GM10847 (cell line): ENCODE measurements around the gene ACVR1.

Source experiments
- POLR2A ChIP-seq: IDR thresholded peaks from 2 replicates; pipeline ENCODE4 v1.6.1; 2011; ENCODE audit not compliant: insufficient read length; ENCODE audit errors: extremely low read depth

Gene ACVR1

DNA sequence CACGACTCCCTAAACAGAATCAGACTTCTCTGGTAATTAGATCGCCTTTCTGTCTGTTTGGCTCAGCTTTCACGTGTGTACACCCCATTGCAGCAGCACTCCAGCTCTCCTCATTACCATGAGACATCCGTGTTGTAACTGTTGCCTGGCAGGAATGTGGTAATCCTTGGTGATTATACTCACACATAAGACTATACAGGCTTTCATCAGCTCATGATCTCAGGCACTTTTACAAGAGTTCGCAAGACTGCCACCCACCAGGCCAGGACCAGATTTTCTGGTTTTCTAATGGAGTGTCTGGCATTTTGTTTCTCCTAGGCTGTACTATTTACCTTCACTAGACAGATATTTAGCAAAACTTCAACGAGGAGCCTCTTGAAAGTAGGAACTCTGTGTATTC is 50.2 kb downstream of the ACVR1 start:
- no peak for TF ChIP-seq POLR2A

DNA sequence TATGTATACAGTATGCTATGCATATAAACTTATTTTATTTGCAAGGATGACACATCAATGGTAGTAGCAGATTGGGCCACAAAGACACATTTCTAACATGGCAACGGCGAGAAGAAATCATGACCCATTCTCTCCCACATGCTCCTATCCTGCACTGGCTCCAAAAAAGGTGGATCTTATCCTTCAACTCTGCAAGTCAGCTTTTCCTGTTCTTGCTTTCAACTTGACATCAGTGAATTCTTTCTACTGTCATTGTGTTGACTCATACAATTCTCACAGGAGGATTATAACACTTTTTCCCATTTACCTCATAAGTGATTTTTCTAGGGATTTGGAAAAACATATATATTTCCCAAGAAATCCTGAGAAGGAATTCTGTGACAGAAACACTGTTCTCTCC is 53.1 kb downstream of the ACVR1 start:
- no peak for TF ChIP-seq POLR2A

DNA sequence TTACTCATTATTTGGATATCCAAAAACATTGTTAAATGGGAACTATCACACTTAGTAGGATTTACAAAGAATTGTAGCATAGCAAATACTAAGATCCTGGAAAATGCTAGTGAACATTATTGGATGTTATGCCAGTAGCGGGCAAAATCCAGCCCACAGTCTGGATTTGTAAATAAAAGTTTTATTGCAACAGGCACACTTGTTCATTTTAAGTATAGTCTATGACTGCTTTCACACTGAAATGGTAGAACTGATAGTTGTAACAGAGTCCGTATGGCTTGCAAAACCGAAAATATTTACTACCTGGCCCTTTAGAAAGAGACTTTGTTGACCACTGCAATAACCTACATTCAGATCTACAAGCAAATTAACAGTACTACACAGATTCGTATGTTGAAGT is 53.6 kb downstream of the ACVR1 start:
- no peak for TF ChIP-seq POLR2A

DNA sequence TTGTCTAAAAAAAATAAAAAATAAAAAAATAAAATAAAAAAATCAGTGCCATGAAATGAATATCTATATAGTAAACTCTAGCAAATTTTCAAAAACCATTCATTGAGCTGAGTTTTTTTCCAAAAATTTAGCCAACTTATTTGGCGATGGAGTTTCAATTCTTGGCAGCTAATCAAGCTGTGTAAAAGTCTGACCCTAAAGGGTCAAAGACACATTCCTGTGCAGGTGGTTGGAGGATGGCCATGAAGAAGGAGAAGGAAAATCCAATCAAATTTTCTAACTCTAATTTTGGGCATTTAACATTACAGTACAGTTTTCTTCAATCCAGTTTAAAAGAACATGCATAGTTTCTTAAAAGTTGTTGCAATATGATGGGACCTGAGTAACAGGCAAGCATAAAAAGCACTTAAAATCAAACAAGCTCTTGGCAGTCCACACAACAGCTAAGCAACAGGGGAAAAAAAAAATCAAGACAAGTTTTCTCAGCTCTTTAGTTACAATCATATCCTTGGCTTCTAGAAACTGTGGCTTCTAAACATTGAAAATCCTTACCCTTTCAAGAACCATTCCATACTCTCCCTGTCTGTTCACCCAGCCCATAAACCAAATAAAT is 54.5 kb downstream of the ACVR1 start:
- no peak for TF ChIP-seq POLR2A

DNA sequence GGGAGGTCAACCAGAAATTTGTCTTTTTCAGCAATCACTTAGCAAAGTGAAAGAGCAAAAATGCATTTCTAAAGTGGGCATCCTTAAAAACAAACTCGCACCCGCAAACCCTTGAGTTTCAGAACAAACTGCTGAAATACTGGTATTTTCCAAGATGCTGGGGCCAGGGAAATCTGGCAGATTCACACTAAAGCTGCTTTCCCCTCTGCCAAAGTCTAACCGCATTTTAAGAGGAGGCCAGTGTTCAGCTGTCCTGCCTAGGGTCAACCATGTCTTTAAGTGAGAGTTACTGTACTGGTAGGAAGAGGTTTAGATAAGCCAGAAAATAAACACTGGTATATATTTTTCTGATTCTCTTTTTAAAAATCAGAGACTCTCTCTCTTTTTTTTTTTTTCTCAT is 55.9 kb downstream of the ACVR1 start:
- no peak for TF ChIP-seq POLR2A

DNA sequence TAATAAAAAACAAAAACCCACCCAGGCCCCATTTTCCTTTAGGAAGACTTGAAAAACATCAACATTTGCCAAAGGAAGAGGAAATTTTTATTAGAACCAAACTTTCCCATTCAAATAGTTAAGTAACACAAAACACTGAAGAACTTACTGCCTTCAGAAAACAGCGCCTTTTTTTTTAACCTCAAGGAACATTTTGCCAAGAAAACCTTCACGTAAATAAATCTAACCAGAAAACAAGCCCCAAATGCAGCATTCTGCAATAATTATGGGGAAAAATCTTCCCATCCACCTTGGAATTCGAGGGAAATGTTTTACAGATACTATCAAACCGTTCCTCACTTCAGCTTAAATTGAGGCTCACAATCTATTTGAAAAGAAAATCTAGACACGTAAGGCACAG is 56.4 kb downstream of the ACVR1 start:
- TF ChIP-seq POLR2A = no peak

DNA sequence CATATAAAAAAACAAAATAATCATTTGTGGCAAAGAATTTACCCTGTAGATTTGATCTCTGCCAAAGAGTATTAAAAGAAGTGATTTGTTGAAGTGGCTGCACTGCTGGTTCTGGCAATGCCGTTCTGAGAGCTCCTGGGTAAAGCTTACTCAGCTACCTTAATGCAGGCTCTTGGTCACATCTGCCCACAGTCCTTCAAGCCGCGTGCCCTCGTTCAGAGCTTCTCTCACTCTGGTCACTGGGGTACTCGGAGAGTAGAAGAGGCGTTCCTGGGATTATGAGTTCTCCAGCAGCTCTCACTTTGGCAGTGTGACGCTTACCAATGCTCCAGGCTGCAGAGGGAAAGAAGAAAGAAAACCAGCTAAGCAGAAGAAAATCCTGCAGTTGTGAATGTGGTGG is 57.9 kb downstream of the ACVR1 start:
- TF ChIP-seq POLR2A = no peak

DNA sequence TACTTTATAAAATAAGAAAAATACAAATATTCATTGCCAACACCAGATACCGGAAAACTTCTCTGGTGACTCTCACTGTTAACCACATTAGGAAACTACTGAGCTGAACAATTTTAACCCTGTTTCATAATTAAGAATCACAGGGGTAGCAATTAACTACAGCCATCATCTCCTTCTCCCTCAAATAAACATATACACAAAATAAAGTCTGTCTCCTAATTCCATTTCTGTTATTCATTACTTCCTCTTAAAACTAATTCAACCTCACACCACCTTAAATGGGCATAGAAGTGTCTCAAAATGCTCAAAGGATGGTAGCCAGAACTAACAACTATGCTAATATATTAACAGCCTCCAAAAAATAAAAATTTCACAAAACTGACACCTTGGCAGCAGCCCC is 60.7 kb downstream of the ACVR1 start:
- TF ChIP-seq POLR2A = no peak

DNA sequence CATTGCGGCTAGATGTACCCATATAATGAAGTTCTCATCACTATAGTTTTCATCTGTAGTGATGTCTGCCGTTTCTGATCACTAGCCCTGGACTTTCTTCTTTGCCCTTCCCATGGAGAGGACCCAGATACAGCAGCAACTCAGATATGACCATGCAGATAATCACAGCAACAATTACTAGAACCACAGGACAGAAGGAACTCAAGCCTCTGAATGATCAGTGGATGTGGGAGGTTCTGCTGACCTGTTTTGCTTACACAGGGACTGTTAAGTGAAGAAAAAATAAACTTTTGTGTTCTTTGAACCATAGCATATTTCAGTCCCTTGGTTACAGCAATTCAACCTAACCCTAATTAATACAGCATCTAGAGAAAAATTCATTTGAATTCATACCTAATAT is 62.7 kb downstream of the ACVR1 start:
- TF ChIP-seq POLR2A = no peak

DNA sequence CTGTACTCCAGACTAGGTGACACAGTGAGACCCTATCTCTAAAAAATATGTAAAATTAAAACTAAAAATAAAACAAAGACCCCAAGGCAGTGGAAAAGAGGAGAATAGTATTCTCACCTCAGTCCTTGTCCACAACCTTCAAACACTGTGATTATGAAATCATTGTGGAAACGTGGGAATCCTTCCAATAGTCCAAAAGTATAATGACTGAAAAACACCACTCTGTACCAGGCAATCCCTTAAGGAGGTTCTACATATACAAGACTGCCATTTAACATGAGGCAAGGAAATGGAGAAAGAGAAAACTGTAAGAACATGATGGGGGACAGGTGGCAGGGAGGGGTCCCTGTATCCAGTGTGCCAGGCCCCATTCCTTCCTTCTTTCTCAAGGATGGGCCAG is 66.1 kb downstream of the ACVR1 start:
- no peak for TF ChIP-seq POLR2A

DNA sequence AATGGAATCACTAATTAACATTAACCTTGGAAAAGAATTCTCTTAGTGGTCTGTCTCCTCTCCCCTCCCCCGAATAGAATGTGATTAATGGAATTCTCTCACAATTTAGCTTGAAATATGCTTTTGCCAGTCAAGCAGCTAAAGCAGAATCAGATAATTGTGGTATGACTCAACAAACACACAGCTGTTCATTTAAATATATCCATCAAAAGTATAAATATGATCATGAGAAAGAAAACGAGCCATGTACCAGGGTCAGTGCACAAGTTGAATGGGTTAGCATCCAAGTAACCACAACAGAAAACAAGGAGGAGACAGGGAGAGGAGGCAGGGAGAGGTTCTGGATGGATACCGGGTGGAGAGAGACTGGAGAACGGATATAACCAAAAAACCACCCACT is 66.9 kb downstream of the ACVR1 start:
- no peak for TF ChIP-seq POLR2A

DNA sequence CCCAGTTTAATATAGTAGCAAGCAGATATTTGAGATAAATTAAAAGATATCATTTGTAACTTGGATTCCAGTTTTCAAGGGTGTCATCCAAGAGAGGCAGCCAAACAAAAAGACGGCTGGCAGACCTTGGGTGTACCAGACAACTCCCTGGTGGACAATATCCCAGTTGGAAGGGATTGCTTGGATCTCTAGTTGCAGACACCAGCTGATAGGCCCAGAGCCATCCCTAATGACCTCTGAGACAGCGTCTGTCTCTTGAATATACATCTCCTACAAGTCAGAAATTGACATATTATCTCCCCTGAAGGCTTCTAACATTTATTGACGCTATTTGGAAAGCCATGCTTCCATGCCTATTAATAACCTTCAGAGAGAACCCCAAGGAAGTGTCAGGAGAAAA is 67.7 kb downstream of the ACVR1 start:
- no peak for TF ChIP-seq POLR2A

DNA sequence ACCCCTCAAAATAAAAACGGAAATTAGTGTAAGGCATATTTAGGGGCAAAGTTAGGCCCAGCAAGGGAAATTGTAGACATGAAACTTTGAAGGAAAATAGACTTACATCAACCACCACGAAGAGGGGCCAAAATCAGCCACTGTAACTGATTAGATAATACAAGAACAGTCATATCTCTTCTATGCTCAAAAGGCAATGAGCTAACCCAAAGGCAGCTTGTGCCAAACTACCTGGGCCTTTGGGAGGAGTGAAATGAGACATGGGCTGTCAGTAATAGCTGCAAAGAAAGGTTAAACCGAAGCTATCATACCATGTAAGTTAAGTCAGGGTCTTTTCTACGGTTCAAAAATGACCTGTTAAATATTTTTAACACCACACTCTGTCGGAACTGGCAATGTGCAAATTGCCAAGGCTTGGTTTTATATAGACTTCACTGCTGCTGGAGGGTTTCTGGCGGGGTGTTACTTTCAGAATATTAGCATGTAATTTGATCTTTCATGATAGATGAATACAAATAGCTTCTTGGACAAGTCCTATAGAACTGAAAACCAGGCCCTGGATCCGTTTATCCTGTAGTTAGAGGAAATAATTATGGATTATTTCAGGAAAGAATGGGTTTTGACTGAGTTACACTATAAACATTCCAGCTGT is 69.6 kb downstream of the ACVR1 start:
- TF ChIP-seq POLR2A = no peak

DNA sequence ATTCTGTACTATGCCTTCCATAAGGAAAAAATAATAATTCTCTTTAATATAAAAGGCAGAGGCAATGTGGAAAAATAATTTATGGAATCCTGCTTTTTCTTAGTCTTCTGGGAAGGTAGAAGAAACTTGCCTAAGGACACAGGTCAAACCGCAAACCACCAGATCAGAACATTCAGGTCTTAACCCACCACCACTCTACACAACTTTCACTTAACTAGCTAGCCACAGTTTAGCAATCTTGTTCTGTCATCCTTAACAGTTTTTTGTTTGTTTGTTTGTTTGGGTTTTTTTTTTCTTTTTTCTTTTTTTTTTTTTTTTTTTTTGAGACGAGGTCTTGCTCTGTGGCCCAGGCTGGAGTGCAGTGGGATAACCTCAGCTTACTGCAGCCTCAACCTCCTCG is 70.6 kb downstream of the ACVR1 start:
- TF ChIP-seq POLR2A = no peak

DNA sequence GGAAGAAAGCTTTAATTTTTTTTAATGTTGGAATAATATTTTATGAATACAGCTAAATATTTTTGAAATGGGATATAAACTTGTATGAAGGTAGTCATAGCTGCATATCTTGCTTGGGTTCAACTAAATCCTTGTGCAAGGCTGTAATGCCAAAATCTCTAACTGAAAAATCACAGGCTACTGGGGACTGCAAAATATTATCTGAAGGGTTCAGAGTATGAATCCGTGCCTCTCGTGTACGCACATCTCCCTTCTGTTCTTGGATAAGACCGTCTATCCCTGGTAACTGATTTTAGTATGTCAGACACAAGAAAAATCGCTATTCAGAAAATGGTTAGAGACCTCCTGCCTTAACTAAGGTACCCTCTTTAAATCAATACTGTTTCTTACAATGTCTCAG is 71.8 kb downstream of the ACVR1 start:
- no peak for TF ChIP-seq POLR2A

DNA sequence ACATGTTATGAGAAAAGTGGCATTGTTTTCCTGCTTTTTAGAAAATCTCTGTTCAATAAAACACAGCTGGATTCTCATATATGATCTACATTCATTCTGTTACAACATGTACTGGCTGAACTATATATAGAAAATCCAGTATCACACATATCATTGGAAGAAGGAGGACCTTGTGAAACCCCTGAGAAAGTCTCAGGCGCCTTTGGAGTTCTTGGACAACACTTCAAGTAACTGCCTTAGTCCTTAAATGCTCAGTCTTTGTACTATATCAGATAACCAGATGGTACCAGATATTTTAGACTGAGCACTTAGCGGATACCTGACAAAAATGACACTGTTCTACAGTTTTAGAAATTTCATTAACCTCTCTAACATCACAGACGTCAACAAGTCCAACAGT is 72.2 kb downstream of the ACVR1 start:
- no peak for TF ChIP-seq POLR2A

DNA sequence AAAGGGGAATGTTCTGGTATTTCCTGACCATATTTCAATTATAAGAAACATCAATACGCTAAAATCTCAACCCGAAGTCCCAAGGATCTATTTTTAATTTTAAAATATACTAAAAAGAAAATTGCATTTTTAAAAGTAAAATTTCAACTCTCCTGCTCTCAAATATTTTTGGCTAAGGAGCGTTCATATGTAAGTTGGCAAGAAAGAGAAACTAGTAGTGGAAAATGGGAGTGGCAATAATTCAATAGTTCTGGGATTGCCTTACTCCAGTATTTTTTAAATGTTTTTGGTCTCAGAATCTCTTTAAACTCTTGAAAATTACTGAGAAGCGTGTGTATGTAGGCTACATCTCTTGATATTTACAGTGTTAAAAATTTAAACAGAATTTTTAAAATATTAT is 72.7 kb downstream of the ACVR1 start:
- no peak for TF ChIP-seq POLR2A
